Dermis blood vessel endothelial cell (primary cell): ENCODE measurements around the gene USP20. TPM values are rescaled to one million over a fixed set of nuclear protein-coding genes. Genes with fewer than 3 reads are reported as not detected.

Source experiments
- DNase-seq: peaks from one replicate; pipeline ENCODE4 v3.0.0; 2010
- total RNA-seq: library from RNA; depleted of rRNA; stranded (reverse); fragments of >200 nt; gene quantifications from 2 replicates; pipeline ENCODE4 v1.2.3, GENCODE V29; 2014

Gene USP20
- total RNA-seq, 1 donor from 2014 or later, result 11.2 TPM

- DNase-seq, result peak; percentile 96
Observed at GRCh38 chr9:129823935-129824601, 11.2 kb upstream of the USP20 start, which contains the start of gene TOR1A. Gene TOR1A, minus strand, starts transcription at chr9:129824136. Its CDS starts 51 bp downstream, at chr9:129824085.

- DNase-seq, result no peak
Observed at GRCh38 chr9:129826344-129826743, 8.9 kb upstream of the USP20 start.

- DNase-seq, result no peak
Observed at GRCh38 chr9:129826759-129827158, 8.5 kb upstream of the USP20 start.

- DNase-seq, result no peak
Observed at GRCh38 chr9:129828051-129828450, 7.2 kb upstream of the USP20 start.

- DNase-seq, result no peak
Observed at GRCh38 chr9:129828969-129829368, 6.3 kb upstream of the USP20 start.

- no peak for DNase-seq
Observed at GRCh38 chr9:129832982-129833381, 2.3 kb upstream of the USP20 start.

GRCh38 chr9:129834489-129835127, 650 bp upstream of the USP20 start:
- peak; percentile 8 for DNase-seq

GRCh38 chr9:129835860-129836223, 584 bp downstream of the USP20 start:
- DNase-seq, result peak; percentile 51

- no peak for DNase-seq
Observed at GRCh38 chr9:129836311-129837007, 1.2 kb downstream of the USP20 start.

GRCh38 chr9:129838707-129839259, 3.5 kb downstream of the USP20 start:
- DNase-seq, result peak; percentile 75

- DNase-seq, result no peak
Observed at GRCh38 chr9:129839324-129840023, 4.2 kb downstream of the USP20 start.

- DNase-seq, result no peak
Observed at GRCh38 chr9:129840034-129840433, 4.8 kb downstream of the USP20 start.

- no peak for DNase-seq
Observed at GRCh38 chr9:129841071-129841470, 5.8 kb downstream of the USP20 start.

- DNase-seq, result no peak
Observed at GRCh38 chr9:129845373-129845772, 10.1 kb downstream of the USP20 start.

- DNase-seq, result no peak
Observed at GRCh38 chr9:129848712-129849441, 13.6 kb downstream of the USP20 start.

- no peak for DNase-seq
Observed at GRCh38 chr9:129849901-129850300, 14.6 kb downstream of the USP20 start.

- DNase-seq, result no peak
Observed at GRCh38 chr9:129850821-129851550, 15.7 kb downstream of the USP20 start.

- no peak for DNase-seq
Observed at GRCh38 chr9:129851821-129852220, 16.6 kb downstream of the USP20 start.

- no peak for DNase-seq
Observed at GRCh38 chr9:129852579-129852978, 17.3 kb downstream of the USP20 start.

GRCh38 chr9:129853614-129854013, 18.4 kb downstream of the USP20 start:
- no peak for DNase-seq

GRCh38 chr9:129854588-129855110, 19.4 kb downstream of the USP20 start:
- no peak for DNase-seq
